HEK293 (cell line): ENCODE measurements around the gene KIF4A.

ENCODE experiments used
- BCL6B ChIP-seq: fragments of 450-650 bp; formaldehyde crosslinking; IDR thresholded peaks from 2 replicates; pipeline ENCODE4 v1.5.1; 2017; ENCODE audit warnings: missing biosample characterization, missing genetic modification characterization
- CTCF ChIP-seq: fragments of 450-650 bp; formaldehyde crosslinking; IDR thresholded peaks from 2 replicates; pipeline ENCODE4 v1.5.1; 2016; ENCODE audit warnings: missing biosample characterization, missing genetic modification characterization
- GLI2 ChIP-seq: fragments of 450-650 bp; formaldehyde crosslinking; IDR thresholded peaks from 2 replicates; pipeline ENCODE4; 2017; ENCODE audit warnings: missing biosample characterization, missing genetic modification characterization, low read depth, borderline replicate concordance
- HOXC10 ChIP-seq: sonication (generic); formaldehyde crosslinking; IDR thresholded peaks from 2 replicates; pipeline ENCODE4 v1.8.1; 2023; ENCODE audit warnings: mild to moderate bottlenecking, missing genetic modification reagents
- IKZF3 ChIP-seq: fragments of 450-650 bp; IDR thresholded peaks from 2 replicates; pipeline ENCODE4 v1.5.0; 2018; ENCODE audit warnings: missing biosample characterization, mild to moderate bottlenecking, missing genetic modification characterization, moderate library complexity
- PRDM4 ChIP-seq: fragments of 450-650 bp; formaldehyde crosslinking; IDR thresholded peaks from 2 replicates; pipeline ENCODE4 v1.5.1; 2017; ENCODE audit warnings: missing biosample characterization, missing genetic modification characterization
- REPIN1 ChIP-seq: fragments of 450-650 bp; formaldehyde crosslinking; IDR thresholded peaks from 2 replicates; pipeline ENCODE4 v1.5.1; 2017; ENCODE audit warnings: missing biosample characterization, missing genetic modification characterization, low read depth
- ZBTB20 ChIP-seq: fragments of 450-650 bp; formaldehyde crosslinking; IDR thresholded peaks from 2 replicates; pipeline ENCODE4 v1.5.1; 2016; ENCODE audit warnings: missing biosample characterization, missing genetic modification characterization
- ZNF10 ChIP-seq: fragments of 450-650 bp; formaldehyde crosslinking; IDR thresholded peaks from 2 replicates; pipeline ENCODE4 v1.5.1; 2017; ENCODE audit warnings: missing biosample characterization, missing genetic modification characterization
- ZNF202 ChIP-seq: fragments of 450-650 bp; formaldehyde crosslinking; IDR thresholded peaks from 2 replicates; pipeline ENCODE4 v1.5.1; 2016; ENCODE audit warnings: missing biosample characterization, missing genetic modification characterization, borderline replicate concordance
- ZNF221 ChIP-seq: fragments of 450-650 bp; formaldehyde crosslinking; IDR thresholded peaks from 2 replicates; pipeline ENCODE4 v1.5.1; 2017; ENCODE audit warnings: missing biosample characterization, missing genetic modification characterization, borderline replicate concordance
- ZNF239 ChIP-seq: fragments of 450-650 bp; formaldehyde crosslinking; IDR thresholded peaks from 2 replicates; pipeline ENCODE4 v1.5.1; 2016; ENCODE audit warnings: missing biosample characterization, missing genetic modification characterization
- ZNF311 ChIP-seq: fragments of 450-650 bp; formaldehyde crosslinking; IDR thresholded peaks from 2 replicates; pipeline ENCODE4 v1.5.1; 2017; ENCODE audit warnings: missing biosample characterization, missing genetic modification characterization, borderline replicate concordance
- ZNF324 ChIP-seq: fragments of 450-650 bp; formaldehyde crosslinking; IDR thresholded peaks from 2 replicates; pipeline ENCODE4 v1.5.1; 2016; ENCODE audit warnings: missing biosample characterization, missing genetic modification characterization
- ZNF398 ChIP-seq: fragments of 450-650 bp; formaldehyde crosslinking; IDR thresholded peaks from 2 replicates; pipeline ENCODE4 v1.5.1; 2017; ENCODE audit warnings: missing biosample characterization, missing genetic modification characterization
- ZNF404 ChIP-seq: fragments of 450-650 bp; formaldehyde crosslinking; IDR thresholded peaks from 2 replicates; pipeline ENCODE4 v1.5.1; 2017; ENCODE audit warnings: missing biosample characterization, missing genetic modification characterization
- ZNF513 ChIP-seq: fragments of 450-650 bp; IDR thresholded peaks from 2 replicates; pipeline ENCODE4 v1.5.1; 2018; ENCODE audit warnings: missing biosample characterization, missing genetic modification characterization
- ZNF514 ChIP-seq: fragments of 450-650 bp; formaldehyde crosslinking; IDR thresholded peaks from 2 replicates; pipeline ENCODE4 v1.5.1; 2016; ENCODE audit warnings: missing biosample characterization, missing genetic modification characterization
- ZNF548 ChIP-seq: fragments of 450-650 bp; formaldehyde crosslinking; IDR thresholded peaks from 2 replicates; pipeline ENCODE4 v1.5.1; 2016; ENCODE audit warnings: missing biosample characterization, missing genetic modification characterization
- ZNF555 ChIP-seq: fragments of 450-650 bp; formaldehyde crosslinking; conservative IDR thresholded peaks from 2 replicates; pipeline ENCODE4 v1.5.1; 2017; ENCODE audit warnings: missing biosample characterization, mild to moderate bottlenecking, missing genetic modification characterization, inconsistent platforms
- ZNF629 ChIP-seq: fragments of 450-650 bp; formaldehyde crosslinking; IDR thresholded peaks from 2 replicates; pipeline ENCODE4 v1.5.1; 2017; ENCODE audit warnings: missing biosample characterization, missing genetic modification characterization
- ZNF658 ChIP-seq: fragments of 450-650 bp; formaldehyde crosslinking; IDR thresholded peaks from 2 replicates; pipeline ENCODE4; 2016; ENCODE audit warnings: missing biosample characterization, missing genetic modification characterization
- ZNF692 ChIP-seq: fragments of 450-650 bp; formaldehyde crosslinking; IDR thresholded peaks from 2 replicates; pipeline ENCODE4 v1.5.1; 2016; ENCODE audit warnings: missing biosample characterization, missing genetic modification characterization
- ZNF707 ChIP-seq: fragments of 450-650 bp; formaldehyde crosslinking; IDR thresholded peaks from 2 replicates; pipeline ENCODE4 v1.5.1; 2016; ENCODE audit warnings: missing biosample characterization, missing genetic modification characterization
- ZNF830 ChIP-seq: fragments of 450-650 bp; IDR thresholded peaks from 2 replicates; pipeline ENCODE4 v1.5.0; 2018; ENCODE audit warnings: missing biosample characterization, missing genetic modification characterization, low read depth, mild to moderate bottlenecking, moderate library complexity
- ZSCAN4 ChIP-seq: fragments of 450-650 bp; formaldehyde crosslinking; IDR thresholded peaks from 2 replicates; pipeline ENCODE4 v1.5.1; 2017; ENCODE audit warnings: missing biosample characterization, missing genetic modification characterization

KIF4A gene

GRCh38 chrX:70454441-70455365, 164.8 kb downstream of the KIF4A start (continued):
- no peak for TF ChIP-seq ZSCAN4 (tag by site-specific recombination)
- peak; percentile 98 for TF ChIP-seq ZNF398
- no peak for TF ChIP-seq ZNF707 (tag by site-specific recombination)
- no peak for TF ChIP-seq GLI2 (tag by site-specific recombination)
- no peak for TF ChIP-seq ZNF658 (tag by site-specific recombination)
- TF ChIP-seq ZNF404: no peak
- no peak for TF ChIP-seq PRDM4
- no peak for TF ChIP-seq ZNF10
- TF ChIP-seq ZNF239 (tag by site-specific recombination): peak; percentile 97
- peak; percentile 98 for TF ChIP-seq IKZF3
- no peak for TF ChIP-seq ZNF202 (tag by site-specific recombination)
- no peak for TF ChIP-seq BCL6B (tag by site-specific recombination)
- TF ChIP-seq ZNF692 (tag by site-specific recombination): peak; percentile 97
- no peak for TF ChIP-seq ZNF830 (tag by site-specific recombination)
- TF ChIP-seq REPIN1 (tag by site-specific recombination): no peak
- TF ChIP-seq ZNF221 (tag by site-specific recombination): no peak
- TF ChIP-seq CTCF (tag by site-specific recombination): peak; percentile 88
- TF ChIP-seq ZNF548 (tag by site-specific recombination): no peak
- no peak for TF ChIP-seq ZNF514 (tag by site-specific recombination)
- no peak for TF ChIP-seq ZNF324 (tag by site-specific recombination)
- TF ChIP-seq HOXC10 (CRISPR knock-in tag): no peak
- TF ChIP-seq ZNF513 (tag by site-specific recombination): 0 out of 2 replicates have a peak, but pooled peaks have one; percentile 34
- no peak for TF ChIP-seq ZNF311 (tag by site-specific recombination)
- 0 out of 2 replicates have a peak, but pooled peaks have one; percentile 34 for TF ChIP-seq ZBTB20 (tag by site-specific recombination)
- TF ChIP-seq ZNF555: no peak
- peak; percentile 28; the same call in 1 of the 2 replicates for TF ChIP-seq ZNF629 (tag by site-specific recombination)
